Measurements from ENCODE around the gene DNM1L. TPM values are rescaled to one million over a fixed set of nuclear protein-coding genes. Genes with fewer than 3 reads are reported as not detected.
A peak's percentile ranks its signal among the peaks of the same experiment; 100 is the strongest.

DNM1L gene
- total RNA-seq, 4 donors from 2014 or later = 32.3 to 122 (median 62.2) TPM

DNA sequence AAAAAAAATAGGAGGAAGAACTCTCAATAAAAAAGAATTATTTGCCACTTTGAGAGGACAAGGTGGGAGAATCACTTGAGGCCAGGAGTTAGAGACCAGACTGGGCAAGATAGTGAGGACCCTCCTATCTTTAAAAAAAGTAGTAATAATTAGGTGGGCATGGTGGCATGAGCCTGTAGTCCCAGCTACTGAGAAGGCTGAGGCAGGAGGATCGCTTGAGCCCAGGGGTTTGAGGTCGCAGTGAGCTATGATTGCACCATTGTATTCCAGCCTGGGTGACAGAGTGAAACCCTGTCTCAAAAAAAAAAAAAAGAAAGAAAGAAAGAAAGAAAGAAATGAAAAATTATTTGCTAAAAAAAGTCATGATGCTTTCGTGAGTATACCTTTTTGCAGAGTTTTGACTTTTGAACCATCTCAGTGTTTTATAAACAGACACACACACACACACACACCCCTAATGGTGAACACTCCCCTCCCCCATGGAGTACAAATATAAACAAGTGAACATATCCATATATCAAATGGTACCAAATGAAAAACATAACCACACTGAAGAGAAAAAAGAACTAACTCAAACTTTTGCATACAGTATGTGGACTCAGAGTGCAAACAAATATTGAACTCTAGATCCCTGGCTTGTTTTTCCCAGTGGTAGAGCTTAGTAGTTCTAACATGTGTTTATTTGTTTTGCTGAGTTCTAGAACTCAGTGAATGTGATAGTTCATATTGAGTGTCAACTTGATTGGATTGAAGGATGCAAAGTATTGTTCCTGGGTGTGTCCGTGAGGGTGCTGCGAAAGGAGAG, 27.7 kb upstream of the DNM1L start:
- no peak for TF ChIP-seq POLR2A (IDR thresholded peaks at IDR 0.05)
- TF ChIP-seq, protein P1, sequence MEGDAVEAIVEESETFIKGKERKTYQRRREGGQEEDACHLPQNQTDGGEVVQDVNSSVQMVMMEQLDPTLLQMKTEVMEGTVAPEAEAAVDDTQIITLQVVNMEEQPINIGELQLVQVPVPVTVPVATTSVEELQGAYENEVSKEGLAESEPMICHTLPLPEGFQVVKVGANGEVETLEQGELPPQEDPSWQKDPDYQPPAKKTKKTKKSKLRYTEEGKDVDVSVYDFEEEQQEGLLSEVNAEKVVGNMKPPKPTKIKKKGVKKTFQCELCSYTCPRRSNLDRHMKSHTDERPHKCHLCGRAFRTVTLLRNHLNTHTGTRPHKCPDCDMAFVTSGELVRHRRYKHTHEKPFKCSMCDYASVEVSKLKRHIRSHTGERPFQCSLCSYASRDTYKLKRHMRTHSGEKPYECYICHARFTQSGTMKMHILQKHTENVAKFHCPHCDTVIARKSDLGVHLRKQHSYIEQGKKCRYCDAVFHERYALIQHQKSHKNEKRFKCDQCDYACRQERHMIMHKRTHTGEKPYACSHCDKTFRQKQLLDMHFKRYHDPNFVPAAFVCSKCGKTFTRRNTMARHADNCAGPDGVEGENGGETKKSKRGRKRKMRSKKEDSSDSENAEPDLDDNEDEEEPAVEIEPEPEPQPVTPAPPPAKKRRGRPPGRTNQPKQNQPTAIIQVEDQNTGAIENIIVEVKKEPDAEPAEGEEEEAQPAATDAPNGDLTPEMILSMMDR (IDR thresholded peaks at IDR 0.05) = no peak
- intact Hi-C loops (cut with DNase I; ENCODE audit: low total_unique reads) = loop anchor here (10.0 kb wide), 1 partner anchor 197 kb away; no protein-coding TSS in a partner anchor
- no peak overlapping the region for H3K27ac ChIP-seq

DNA sequence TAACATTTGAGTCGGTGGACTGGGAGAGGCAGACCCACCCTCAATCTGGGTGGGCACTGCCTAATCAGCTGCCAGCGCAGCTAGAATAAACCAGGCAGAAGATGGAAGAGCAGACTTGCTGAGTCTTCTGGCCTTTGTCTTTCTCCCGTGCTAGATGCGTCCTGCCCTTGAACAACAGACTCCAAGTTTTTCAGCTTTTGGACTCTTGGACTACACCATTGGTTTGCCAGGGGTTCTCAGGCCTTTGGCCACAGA, 27.2 kb upstream of the DNM1L start:
- intact Hi-C loops (cut with DNase I; ENCODE audit: low total_unique reads) = loop anchor here (10.0 kb wide), 1 partner anchor 197 kb away; no protein-coding TSS in a partner anchor
- no peaks in the 10 kb centered on the region for H3K9me3 ChIP-seq
- no peak overlapping the region for H3K4me3 ChIP-seq
- H3K27me3 ChIP-seq = no peaks in the 10 kb centered on the region
- DNase-seq = no peak
- TF ChIP-seq, protein P1 (IDR thresholded peaks at IDR 0.05) = no peak
- no peak for TF ChIP-seq POLR2A (IDR thresholded peaks at IDR 0.05)
- no peaks in the 10 kb centered on the region for H3K4me1 ChIP-seq
- H3K36me3 ChIP-seq = no peaks in the 10 kb centered on the region
- H3K27ac ChIP-seq = no peak overlapping the region

More for the DNA sequence above, 27.7 kb upstream of the DNM1L start:
- Histone ChIP-seq H3K9me3 (no peaks in the 10 kb centered on the region), H3K36me3 (no peaks in the 10 kb centered on the region), H3K27me3 (no peaks in the 10 kb centered on the region), H3K4me3 (no peak overlapping the region), H3K4me1 (no peaks in the 10 kb centered on the region)
- DNase-seq = no peak

DNA sequence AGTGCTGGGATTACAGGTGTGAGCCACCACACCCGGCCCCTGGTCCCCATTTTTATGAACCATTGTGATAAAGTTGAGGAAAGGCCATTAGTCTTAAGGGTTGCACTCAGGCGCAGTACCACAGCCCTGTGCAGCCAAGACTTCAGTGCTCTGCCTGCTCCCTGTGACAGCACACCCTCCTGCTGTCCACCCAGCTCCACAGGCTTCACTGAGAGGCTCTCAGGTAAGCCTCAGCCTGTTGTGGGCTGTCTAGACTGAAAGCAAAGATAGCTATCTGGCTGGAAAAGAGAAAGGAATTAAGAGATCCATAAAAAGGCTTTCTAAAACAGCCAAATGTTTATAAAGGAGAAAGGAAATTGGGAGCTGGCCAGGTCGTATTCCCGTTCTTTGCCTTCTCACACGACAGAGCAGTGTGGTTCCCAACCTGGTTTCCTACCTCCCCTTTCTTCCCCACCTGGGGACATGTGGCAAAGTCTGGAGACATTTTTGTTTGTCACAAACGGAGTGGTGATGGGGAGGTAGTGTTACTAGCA, 19.1 kb upstream of the DNM1L start:
- no peaks in the 10 kb centered on the region for H3K36me3 ChIP-seq
- H3K9me3 ChIP-seq = no peaks in the 10 kb centered on the region
- peaks cover 0 to 5% of the 10 kb centered on the region in 2 donors for H3K4me1 ChIP-seq
- peak overlapping the region in 1 of 2 donors; percentile 75 for H3K27ac ChIP-seq
- DNase-seq = no peak
- TF ChIP-seq POLR2A (IDR thresholded peaks at IDR 0.05) = no peak
- TF ChIP-seq, protein P1 (IDR thresholded peaks at IDR 0.05) = no peak
- H3K27me3 ChIP-seq = no peaks in the 10 kb centered on the region
- intact Hi-C loops (cut with DNase I; ENCODE audit: low total_unique reads) = loop anchor here (10.0 kb wide), 1 partner anchor 205 kb away; no protein-coding TSS in a partner anchor
- H3K4me3 ChIP-seq = no peak overlapping the region

DNA sequence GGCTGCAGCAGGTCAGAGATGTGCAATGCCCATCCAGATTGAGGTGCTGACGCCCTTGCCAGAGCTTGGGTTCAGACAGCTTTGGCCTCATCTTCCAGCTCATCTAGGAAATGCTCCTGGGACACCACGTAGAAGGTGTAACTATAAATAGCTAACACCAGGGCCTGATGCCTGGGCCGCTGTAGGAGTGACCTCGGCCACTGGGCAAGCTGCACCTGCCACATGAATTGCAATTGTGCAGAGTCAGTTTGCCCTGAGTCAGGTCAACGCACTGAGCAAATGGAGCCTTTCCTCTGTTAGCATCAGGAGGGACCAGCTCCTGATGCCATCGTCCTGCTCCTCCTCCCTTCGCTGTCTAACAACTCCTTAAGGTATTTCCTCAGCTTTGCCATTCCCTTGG, 17.4 kb upstream of the DNM1L start:
- Histone ChIP-seq H3K27ac (no peak overlapping the region), H3K36me3 (no peaks in the 10 kb centered on the region), H3K4me3 (no peak overlapping the region), H3K4me1 (peaks cover 0 to 5% of the 10 kb centered on the region in 2 donors), H3K27me3 (no peaks in the 10 kb centered on the region), H3K9me3 (no peaks in the 10 kb centered on the region)
- no peak for TF ChIP-seq POLR2A (IDR thresholded peaks at IDR 0.05)
- TF ChIP-seq, protein P1 (IDR thresholded peaks at IDR 0.05) = no peak
- intact Hi-C loops (cut with DNase I; ENCODE audit: low total_unique reads) = no loop called here
- DNase-seq = no peak

DNA sequence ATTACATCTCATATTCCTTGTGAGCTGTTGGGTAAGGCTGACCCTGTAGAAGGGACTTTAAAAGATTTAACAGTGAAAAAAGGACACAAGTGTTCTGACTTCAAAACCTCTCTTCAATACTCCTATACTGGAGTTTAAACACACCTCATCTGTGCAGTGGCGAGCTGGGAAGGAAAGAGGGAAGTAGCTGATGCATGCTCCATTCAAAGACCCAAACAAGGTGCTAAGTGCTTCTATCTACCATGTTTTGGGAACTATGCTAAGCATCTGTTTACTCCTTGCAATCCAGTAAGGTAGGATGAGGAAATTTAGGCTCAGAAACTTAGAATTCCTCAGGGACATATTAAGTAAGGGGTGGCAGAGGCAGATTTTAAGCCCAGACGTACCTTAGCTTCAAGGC, 16.4 kb upstream of the DNM1L start:
- DNase-seq = no peak
- Histone ChIP-seq H3K27ac (no peak overlapping the region), H3K4me3 (no peak overlapping the region), H3K27me3 (no peaks in the 10 kb centered on the region), H3K9me3 (no peaks in the 10 kb centered on the region), H3K36me3 (no peaks in the 10 kb centered on the region), H3K4me1 (peaks cover 0 to 5% of the 10 kb centered on the region in 2 donors)
- TF ChIP-seq, protein P1 (IDR thresholded peaks at IDR 0.05) = no peak
- TF ChIP-seq POLR2A (IDR thresholded peaks at IDR 0.05) = no peak
- intact Hi-C loops (cut with DNase I; ENCODE audit: low total_unique reads) = no loop called here
